SU-DHL-6 (cell line): ENCODE data around the gene HMGN5.

Experiments used
- H2AFZ ChIP-seq: fragments of 200-600 bp; sonication (generic); 2 replicates; pipeline ENCODE4 v1.6.1; 2014; ENCODE audit warnings: low read depth, mild to moderate bottlenecking, moderate library complexity, mixed read lengths, antibody characterized with exemption, low read length; ENCODE audit not compliant: severe bottlenecking
- H3F3A ChIP-seq: fragments of 200-600 bp; shearing (Covaris generic); 2 replicates; pipeline ENCODE4 v1.6.0; 2016; ENCODE audit warnings: antibody characterized with exemption, mild to moderate bottlenecking; ENCODE audit not compliant: insufficient read depth
- H3K27ac ChIP-seq: fragments of 200-600 bp; sonication (generic); 2 replicates; pipeline ENCODE4 v1.5.1; 2016; ENCODE audit warnings: low read depth, mild to moderate bottlenecking, low read length, moderate library complexity, mixed read lengths
- H3K27me3 ChIP-seq: fragments of 200-600 bp; sonication (generic), shearing (Covaris generic); 2 replicates; pipeline ENCODE4 v1.6.0; 2014; ENCODE audit warnings: mild to moderate bottlenecking, low read length
- H3K36me3 ChIP-seq: fragments of 200-600 bp; sonication (generic); 2 replicates; pipeline ENCODE4 v1.6.1; 2014; ENCODE audit warnings: mild to moderate bottlenecking, low read length, mixed read lengths
- H3K4me2 ChIP-seq: fragments of 300-600, 200-600 bp; shearing (Covaris generic), sonication (generic); 2 replicates; pipeline ENCODE4 v1.6.0; 2014; ENCODE audit warnings: low read length, low read depth, mild to moderate bottlenecking; ENCODE audit not compliant: poor library complexity, severe bottlenecking
- H3K4me3 ChIP-seq: fragments of 200-600 bp; sonication (generic); 2 replicates; pipeline ENCODE4 v1.5.1; 2014; ENCODE audit warnings: antibody characterized with exemption, low read length, mild to moderate bottlenecking, mixed read lengths; ENCODE audit not compliant: insufficient read depth, poor library complexity, severe bottlenecking
- H3K79me2 ChIP-seq: fragments of 200-600 bp; sonication (generic); 2 replicates; pipeline ENCODE4 v1.6.1; 2014; ENCODE audit warnings: mild to moderate bottlenecking, low read length, moderate library complexity; ENCODE audit not compliant: insufficient read depth
- H3K9ac ChIP-seq: fragments of 200-600 bp; sonication (generic); 2 replicates; pipeline ENCODE4 v1.7.0; 2014; ENCODE audit warnings: mild to moderate bottlenecking, low read length
- H3K9me2 ChIP-seq: fragments of 200-600 bp; sonication (generic); replicated peaks from 2 replicates; pipeline ENCODE4 v1.6.1; 2014; ENCODE audit warnings: low read length; ENCODE audit not compliant: insufficient read depth
- H3K9me3 ChIP-seq: fragments of 200-600 bp; sonication (generic); 2 replicates; pipeline ENCODE4 v1.6.1; 2014; ENCODE audit warnings: low read length, mixed read lengths; ENCODE audit not compliant: insufficient read depth
- H4K20me1 ChIP-seq: fragments of 200-600 bp; sonication (generic); 2 replicates; pipeline ENCODE4 v1.6.1; 2014; ENCODE audit warnings: low read depth, mild to moderate bottlenecking, antibody characterized with exemption, low read length, moderate library complexity, mixed read lengths
- CTCF ChIP-seq: fragments of 200-600 bp; sonication (generic); IDR thresholded peaks from one replicate; pipeline ENCODE4 v1.5.1; 2017; ENCODE audit warnings: antibody characterized with exemption, mild to moderate bottlenecking, low read length, moderate library complexity; ENCODE audit not compliant: insufficient read depth, poor library complexity, severe bottlenecking
- EZH2phosphoT487 ChIP-seq: fragments of 200-600 bp; sonication (generic), shearing (Covaris generic); conservative IDR thresholded peaks from 2 replicates; pipeline ENCODE4 v1.6.1; 2018; ENCODE audit warnings: mild to moderate bottlenecking, antibody characterized with exemption, low read length, moderate library complexity, mixed read lengths

HMGN5 gene

GRCh38 chrX:81121513-81122363 lies 80.0 kb downstream of the HMGN5 start:
- H3K27ac ChIP-seq, result peak overlapping the region; percentile 51
- TF ChIP-seq EZH2phosphoT487 (no peak), CTCF (no peak)
- peak overlapping the region; percentile 93 for H3K4me3 ChIP-seq
- H2AFZ ChIP-seq, result peak overlapping the region; percentile 98
- H3K9me2 ChIP-seq, result no peaks in the 10 kb centered on the region
- no peaks in the 10 kb centered on the region for H3K27me3 ChIP-seq
- no peaks in the 10 kb centered on the region for H3K36me3 ChIP-seq
- no peaks in the 10 kb centered on the region for H3F3A ChIP-seq
- H4K20me1 ChIP-seq, result no peaks in the 10 kb centered on the region
- H3K79me2 ChIP-seq, result peaks cover 11% of the 10 kb centered on the region
- H3K9ac ChIP-seq, result peak overlapping the region; percentile 65
- no peaks in the 10 kb centered on the region for H3K9me3 ChIP-seq
- peak overlapping the region; percentile 80 for H3K4me2 ChIP-seq

- Histone ChIP-seq H3K27me3 (no peaks in the 10 kb centered on the region), H3K9me2 (no peaks in the 10 kb centered on the region), H3K4me2 (peak overlapping the region; percentile 80), H2AFZ (peak overlapping the region; percentile 89), H3K9ac (peak overlapping the region; percentile 65), H3K9me3 (no peaks in the 10 kb centered on the region), H3K27ac (peak overlapping the region; percentile 51), H3K79me2 (peaks cover 11% of the 10 kb centered on the region), H3K4me3 (peak overlapping the region; percentile 93), H4K20me1 (no peaks in the 10 kb centered on the region), H3F3A (no peaks in the 10 kb centered on the region), H3K36me3 (no peaks in the 10 kb centered on the region)
- TF ChIP-seq CTCF (peak; percentile 58), EZH2phosphoT487 (no peak)
Measured at GRCh38 chrX:81120936-81121371, 80.8 kb downstream of the HMGN5 start.

- no peaks in the 10 kb centered on the region for H3K9me2 ChIP-seq
- peak overlapping the region; percentile 93 for H3K4me3 ChIP-seq
- H3K9me3 ChIP-seq, result no peaks in the 10 kb centered on the region
- TF ChIP-seq EZH2phosphoT487, result no peak
- TF ChIP-seq CTCF, result no peak
- H3F3A ChIP-seq, result no peaks in the 10 kb centered on the region
- H3K79me2 ChIP-seq, result peaks cover 11% of the 10 kb centered on the region
- H3K36me3 ChIP-seq, result no peaks in the 10 kb centered on the region
- peak overlapping the region; percentile 65 for H3K9ac ChIP-seq
- no peaks in the 10 kb centered on the region for H3K27me3 ChIP-seq
- H3K4me2 ChIP-seq, result peak overlapping the region; percentile 80
- H2AFZ ChIP-seq, result peak overlapping the region; percentile 89
- no peaks in the 10 kb centered on the region for H4K20me1 ChIP-seq
- peak overlapping the region; percentile 10; the same call in 1 of the 2 replicates for H3K27ac ChIP-seq
Measured at GRCh38 chrX:81120258-81120935, 81.3 kb downstream of the HMGN5 start.
